ENCODE data around the gene MAPK10.

- TF ChIP-seq, protein P1, sequence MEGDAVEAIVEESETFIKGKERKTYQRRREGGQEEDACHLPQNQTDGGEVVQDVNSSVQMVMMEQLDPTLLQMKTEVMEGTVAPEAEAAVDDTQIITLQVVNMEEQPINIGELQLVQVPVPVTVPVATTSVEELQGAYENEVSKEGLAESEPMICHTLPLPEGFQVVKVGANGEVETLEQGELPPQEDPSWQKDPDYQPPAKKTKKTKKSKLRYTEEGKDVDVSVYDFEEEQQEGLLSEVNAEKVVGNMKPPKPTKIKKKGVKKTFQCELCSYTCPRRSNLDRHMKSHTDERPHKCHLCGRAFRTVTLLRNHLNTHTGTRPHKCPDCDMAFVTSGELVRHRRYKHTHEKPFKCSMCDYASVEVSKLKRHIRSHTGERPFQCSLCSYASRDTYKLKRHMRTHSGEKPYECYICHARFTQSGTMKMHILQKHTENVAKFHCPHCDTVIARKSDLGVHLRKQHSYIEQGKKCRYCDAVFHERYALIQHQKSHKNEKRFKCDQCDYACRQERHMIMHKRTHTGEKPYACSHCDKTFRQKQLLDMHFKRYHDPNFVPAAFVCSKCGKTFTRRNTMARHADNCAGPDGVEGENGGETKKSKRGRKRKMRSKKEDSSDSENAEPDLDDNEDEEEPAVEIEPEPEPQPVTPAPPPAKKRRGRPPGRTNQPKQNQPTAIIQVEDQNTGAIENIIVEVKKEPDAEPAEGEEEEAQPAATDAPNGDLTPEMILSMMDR (IDR thresholded peaks at IDR 0.05; ENCODE audit: low read depth, low read length, poor library complexity, severe bottlenecking), result no peak
- TF ChIP-seq EZH2phosphoT487 (IDR thresholded peaks at IDR 0.05; ENCODE audit: borderline replicate concordance, low read length), result no peak
These were observed 109.2 kb downstream of the MAPK10 start for GRCh38 chr4:86250619-86251018.
